Neutrophil (primary cell): ENCODE data around the gene CPNE7.
A peak's percentile ranks its signal among the peaks of the same experiment; 100 is the strongest.
"Not testable (repeated sequence)": the region's sequence is repeated elsewhere in the genome, so short reads cannot be mapped to it uniquely, and the experiment has no call there.

Experiments
- H3K27ac ChIP-seq: fragments of 200-600 bp; sonication (generic); 2 replicates; pipeline ENCODE4 v1.5.1; 2016; ENCODE audit warnings: mild to moderate bottlenecking, moderate library complexity
- H3K27me3 ChIP-seq: fragments of 200-600 bp; sonication (generic); 2 replicates; pipeline ENCODE4 v1.6.0; 2016; ENCODE audit warnings: mild to moderate bottlenecking
- H3K36me3 ChIP-seq: fragments of 200-600 bp; sonication (generic); 2 replicates; pipeline ENCODE4 v1.5.1; 2017
- H3K4me1 ChIP-seq, 2 experiments: fragments of 200-600 bp in 1 of 2; sonication (generic) in 1 of 2; 1 replicate in 1 of 2; 2 replicates in 1 of 2; pipeline versions ENCODE4 v1.5.1 to v1.6.1; 2013 to 2016; ENCODE audit warnings: low read depth in 1 of 2, low read length in 1 of 2, mild to moderate bottlenecking in 1 of 2, moderate library complexity in 1 of 2; ENCODE audit not compliant: control insufficient read depth in 1 of 2, insufficient read depth in 1 of 2
- H3K4me3 ChIP-seq, 2 experiments: fragments of 200-600 bp in 1 of 2; sonication (generic) in 1 of 2; 1 replicate in 1 of 2; 2 replicates in 1 of 2; pipeline ENCODE4 v1.5.1; 2013 to 2016; ENCODE audit warnings: low read depth in 1 of 2, low read length in 1 of 2, mild to moderate bottlenecking in 1 of 2, moderate library complexity in 1 of 2
- H3K9me3 ChIP-seq: fragments of 200-600 bp; sonication (generic); 2 replicates; pipeline ENCODE4 v1.5.1; 2016
- CTCF ChIP-seq: fragments of 200-600 bp; sonication (generic); IDR thresholded peaks from 2 replicates; pipeline ENCODE4 v1.5.1; 2016; ENCODE audit warnings: antibody characterized with exemption

Gene CPNE7

GRCh38 chr16:89629827-89630610 is 54.5 kb downstream of the CPNE7 start:
- peaks cover 21% of the 10 kb centered on the region for H3K27me3 ChIP-seq

GRCh38 chr16:89633064-89633631 is 57.6 kb downstream of the CPNE7 start:
- TF ChIP-seq CTCF = no peak
- Histone ChIP-seq H3K27me3 (peaks cover 10% of the 10 kb centered on the region), H3K27ac (no peak overlapping the region), H3K9me3 (no peaks in the 10 kb centered on the region), H3K4me1 (no peaks in the 10 kb centered on the region), H3K4me3 (no peak overlapping the region), H3K36me3 (no peaks in the 10 kb centered on the region)

More at GRCh38 chr16:89629827-89630610, 54.5 kb downstream of the CPNE7 start:
- no peaks in the 10 kb centered on the region for H3K4me1 ChIP-seq
- TF ChIP-seq CTCF = no peak
- no peak overlapping the region for H3K27ac ChIP-seq
- H3K9me3 ChIP-seq = no peaks in the 10 kb centered on the region
- no peak overlapping the region for H3K4me3 ChIP-seq
- H3K36me3 ChIP-seq = no peaks in the 10 kb centered on the region

GRCh38 chr16:89634463-89635385 is 59.2 kb downstream of the CPNE7 start:
- H3K4me1 ChIP-seq = not testable (repeated sequence)

GRCh38 chr16:89636663-89637062 is 61.1 kb downstream of the CPNE7 start:
- TF ChIP-seq CTCF = no peak
- Histone ChIP-seq H3K27me3 (peaks cover 25% of the 10 kb centered on the region), H3K4me1 (peaks cover 0 to 5% of the 10 kb centered on the region in 2 experiments), H3K36me3 (no peaks in the 10 kb centered on the region), H3K4me3 (no peak overlapping the region), H3K27ac (no peak overlapping the region), H3K9me3 (no peaks in the 10 kb centered on the region)

More at GRCh38 chr16:89634463-89635385, 59.2 kb downstream of the CPNE7 start:
- H3K27me3 ChIP-seq, H3K4me3 ChIP-seq, H3K36me3 ChIP-seq, H3K9me3 ChIP-seq: not testable (repeated sequence)
- peak overlapping the region; percentile 49 for H3K27ac ChIP-seq

GRCh38 chr16:89637379-89637778 is 61.8 kb downstream of the CPNE7 start:
- TF ChIP-seq CTCF = no peak
- no peak overlapping the region for H3K4me3 ChIP-seq
- H3K36me3 ChIP-seq = no peaks in the 10 kb centered on the region
- peaks cover 23% of the 10 kb centered on the region for H3K27me3 ChIP-seq
- H3K27ac ChIP-seq = no peak overlapping the region
- no peaks in the 10 kb centered on the region for H3K9me3 ChIP-seq
- H3K4me1 ChIP-seq = peaks cover 0 to 5% of the 10 kb centered on the region in 2 experiments
